ENCODE data around the gene STIMATE. TPM values are rescaled to one million over a fixed set of nuclear protein-coding genes. Genes with fewer than 3 reads are reported as not detected.

Gene STIMATE
- 13.9 and 15.6 TPM in 2 replicates for total RNA-seq

DNA sequence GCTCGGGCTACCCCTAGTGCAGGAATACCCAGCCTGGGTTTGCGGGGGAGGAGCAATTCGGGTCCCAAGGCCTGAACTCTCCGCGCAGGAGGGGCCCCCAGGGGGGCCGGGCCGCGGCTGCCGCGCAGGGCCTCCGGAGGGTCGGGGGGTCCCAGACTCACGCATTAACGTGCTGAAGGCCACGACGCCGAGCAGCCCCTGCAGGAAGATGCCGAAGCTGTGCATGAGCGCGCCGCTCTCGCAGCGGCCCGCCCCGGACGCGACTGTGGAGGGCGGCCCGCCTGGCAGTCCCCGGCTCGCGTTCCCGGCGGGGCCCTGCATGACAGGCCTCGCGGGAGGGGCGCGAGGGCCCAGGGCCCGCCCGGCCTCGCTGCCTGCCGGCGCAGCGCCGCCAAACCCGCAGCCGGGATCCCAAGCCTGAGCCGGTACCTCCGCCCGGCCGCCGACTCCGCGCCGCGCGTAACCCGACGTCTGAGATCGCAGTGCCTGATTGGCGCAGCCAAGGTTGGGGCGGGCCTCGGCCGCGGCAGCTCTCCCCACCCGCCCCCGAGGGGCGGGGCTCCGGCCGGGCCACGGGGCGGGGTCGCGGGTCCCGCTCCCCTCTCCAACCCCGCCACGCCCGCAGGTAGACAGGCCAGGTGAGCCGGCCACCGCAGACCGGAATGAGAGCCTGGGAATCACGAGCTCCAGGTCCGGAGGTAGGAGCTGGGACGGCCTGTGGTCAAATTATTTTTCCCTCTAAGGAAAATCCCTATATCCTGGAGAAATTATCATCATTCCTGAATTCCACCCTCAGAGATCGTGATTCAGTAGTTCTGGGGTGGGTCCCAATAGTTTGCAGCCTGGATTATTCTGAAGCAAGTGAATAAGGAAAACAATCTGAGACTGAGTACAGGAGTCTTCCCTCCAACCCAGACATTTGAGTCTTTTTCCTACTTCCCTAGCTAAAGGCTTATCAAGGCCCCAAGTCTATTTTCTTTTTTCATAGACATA, at the start of gene STIMATE:
TSS of gene STIMATE (minus strand) at position 419 of the 993 bp plus-strand sequence. CDS start at position 321, 98 bp downstream.

DNA sequence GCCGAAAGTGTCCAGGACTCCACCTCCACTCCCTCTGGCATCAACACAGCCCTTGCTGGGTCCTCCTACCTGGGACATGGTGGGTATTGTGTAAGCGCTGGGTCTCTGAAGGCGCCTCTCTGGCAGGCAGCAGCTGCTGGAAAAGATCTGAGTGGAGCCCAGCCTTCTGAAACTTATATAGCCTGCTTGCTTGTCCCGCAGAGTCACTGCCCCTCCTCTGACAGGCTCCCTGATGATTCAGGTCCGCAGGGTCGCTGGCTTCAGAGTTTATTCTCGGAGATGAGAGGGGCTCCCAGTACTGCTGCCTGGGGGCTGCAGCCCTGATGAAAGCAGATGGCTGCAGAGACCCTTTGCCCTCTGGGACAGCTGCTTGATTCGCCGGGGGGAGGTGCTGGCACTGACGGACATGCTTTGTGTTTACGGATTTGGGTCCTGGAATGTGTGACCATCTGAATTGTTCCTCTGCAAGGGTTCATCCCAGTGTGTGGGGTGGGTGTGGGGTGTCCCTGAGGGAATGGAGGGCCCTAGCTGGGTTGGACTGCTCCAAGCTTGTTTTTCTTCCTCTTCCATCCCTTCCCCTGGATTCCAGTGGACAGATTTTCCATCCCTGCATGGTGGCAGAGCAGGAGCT, 62.4 kb downstream of the STIMATE start, which contains the start of gene MUSTN1:
TSS of gene MUSTN1 (minus strand) at position 149 of the 631 bp plus-strand sequence. CDS start at position 78, 71 bp downstream.

DNA sequence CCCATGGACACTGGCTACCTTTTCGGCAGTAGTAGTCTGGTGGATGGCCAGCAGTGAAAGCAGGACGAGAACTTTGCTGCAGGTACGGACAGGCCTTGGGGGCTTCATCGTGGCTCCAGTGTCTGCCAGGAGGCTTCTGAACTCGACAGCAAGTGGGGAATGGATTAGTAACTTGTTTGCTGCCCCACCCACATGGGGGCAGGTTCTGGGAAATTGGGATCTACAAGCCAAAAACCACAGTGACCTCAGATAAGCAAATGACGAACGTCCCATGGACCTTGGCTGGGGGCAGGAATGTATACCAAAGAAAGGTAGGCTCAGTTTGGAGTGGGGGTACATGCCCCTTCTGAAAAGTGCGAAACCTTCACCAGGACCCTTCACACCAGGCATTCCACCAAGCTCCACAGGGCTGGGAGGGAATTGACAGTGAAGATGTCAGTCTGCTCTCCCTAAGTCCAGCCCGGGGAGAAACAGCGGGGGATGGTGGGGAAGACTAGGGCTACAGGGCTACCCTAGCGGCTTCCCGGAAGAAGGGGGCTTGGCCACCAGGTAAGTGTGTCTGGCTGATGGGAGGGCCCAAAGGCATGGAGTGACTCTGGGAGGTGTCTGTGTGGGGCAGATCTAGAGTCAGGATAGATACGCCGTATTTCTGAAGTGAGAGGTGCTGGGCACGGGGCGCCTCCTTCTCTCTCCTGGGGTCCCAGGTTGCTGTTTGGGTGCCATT, 66.7 kb downstream of the STIMATE start, which contains the start of gene ITIH4:
TSS of gene ITIH4 (minus strand) at position 138 of the 724 bp plus-strand sequence. CDS start at position 108, 30 bp downstream.

DNA sequence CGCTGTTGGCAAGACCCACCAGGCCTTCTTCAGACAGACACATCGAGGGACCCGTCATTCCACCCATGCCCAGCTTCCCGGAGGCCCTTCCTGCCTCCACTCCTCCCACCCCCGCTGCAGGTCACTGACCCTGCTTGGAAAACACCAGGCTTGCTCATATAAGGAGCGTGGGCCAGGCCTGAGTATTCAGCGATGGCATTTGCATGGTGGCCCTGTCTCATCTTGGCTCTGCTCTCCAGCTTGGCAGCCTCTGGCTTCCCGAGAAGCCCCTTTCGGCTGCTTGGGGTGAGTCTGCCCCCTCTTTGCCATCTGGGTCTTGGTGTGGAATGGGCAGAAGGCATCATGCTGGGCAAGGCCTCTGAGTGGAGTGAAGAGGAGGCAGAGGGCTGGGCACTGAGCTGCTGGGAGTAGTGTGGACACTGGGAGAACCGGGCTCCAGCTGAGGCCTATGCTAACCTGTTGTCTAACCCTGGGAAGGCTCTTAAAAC, 102.7 kb downstream of the STIMATE start, which contains the start of gene ITIH3:
TSS of gene ITIH3 (plus strand) at position 185 of the 488 bp plus-strand sequence. CDS start at position 193, 8 bp downstream.

Other genes starting within 250 kb of the STIMATE start
- 40.6 and 64.9 TPM in 2 replicates for gene PBRM1, start 211.6 kb downstream of the STIMATE start, total RNA-seq
- 31.2 and 48.9 TPM in 2 replicates for gene GNL3, start 211.5 kb downstream of the STIMATE start, total RNA-seq
- gene GLT8D1, start 191.8 kb downstream of the STIMATE start, total RNA-seq = 56.9 and 76.3 TPM in 2 replicates
- 144 and 166 TPM in 2 replicates for gene SPCS1, start 191.4 kb downstream of the STIMATE start, total RNA-seq
- 11.3 and 12.4 TPM in 2 replicates for gene NEK4, start 126.6 kb downstream of the STIMATE start, total RNA-seq
- gene ITIH1, start 119.9 kb downstream of the STIMATE start, total RNA-seq = not detected in 2 replicates
- gene ITIH3, start 102.8 kb downstream of the STIMATE start, total RNA-seq = 0.38 TPM in 1 of 2 replicates, not detected in the other
- gene ITIH4, start 66.9 kb downstream of the STIMATE start, total RNA-seq = 0.63 TPM in 1 of 2 replicates, not detected in the other
- gene MUSTN1, start 62.5 kb downstream of the STIMATE start, total RNA-seq = not detected in 2 replicates
- gene SFMBT1, start 148.5 kb upstream of the STIMATE start, total RNA-seq = 3.6 and 7.9 TPM in 2 replicates
- gene RFT1, start 232.9 kb upstream of the STIMATE start, total RNA-seq = 11.0 and 17.9 TPM in 2 replicates